GM23338 (cell line): ENCODE measurements around the gene KLRC3. TPM values are rescaled to one million over a fixed set of nuclear protein-coding genes. Genes with fewer than 3 reads are reported as not detected.
"Not testable (repeated sequence)": the region's sequence is repeated elsewhere in the genome, so short reads cannot be mapped to it uniquely, and the experiment has no call there.

ENCODE experiments used
- ATAC-seq: fragments of 200-7000 bp; cut with Tn5 transposase; 3 replicates; pipeline ENCODE4 v1.9.1; 2020
- DNase-seq: peaks from one replicate; pipeline ENCODE4 v3.0.0-alpha.2; 2015; ENCODE audit warnings: low spot score
- H2AFZ ChIP-seq: fragments of 200-600 bp; sonication (generic); 2 replicates; pipeline ENCODE4 v1.8.0; 2016; ENCODE audit warnings: antibody characterized with exemption, mild to moderate bottlenecking, moderate library complexity
- H3F3A ChIP-seq: fragments of 200-600 bp; sonication (generic); replicated peaks from 2 replicates; pipeline ENCODE4 v1.8.0; 2017; ENCODE audit warnings: antibody characterized with exemption, mixed run types, low read depth
- H3K27ac ChIP-seq: fragments of 200-600 bp; sonication (generic); 2 replicates; pipeline ENCODE4 v1.6.1; 2016; ENCODE audit warnings: low read depth
- H3K27me3 ChIP-seq: fragments of 200-600 bp; sonication (generic); 2 replicates; pipeline ENCODE4 v1.8.0; 2016; ENCODE audit warnings: mild to moderate bottlenecking, mixed run types, moderate library complexity; ENCODE audit not compliant: insufficient read depth
- H3K36me3 ChIP-seq: fragments of 200-600 bp; sonication (generic); 2 replicates; pipeline ENCODE4 v1.8.0; 2016; ENCODE audit warnings: mild to moderate bottlenecking; ENCODE audit not compliant: insufficient read depth
- H3K4me1 ChIP-seq: fragments of 200-600 bp; sonication (generic); 2 replicates; pipeline ENCODE4 v1.8.0; 2016; ENCODE audit warnings: mild to moderate bottlenecking, moderate library complexity; ENCODE audit not compliant: insufficient read depth
- H3K4me2 ChIP-seq: fragments of 200-600 bp; sonication (generic); 2 replicates; pipeline ENCODE4 v1.7.1; 2017; ENCODE audit warnings: mixed run types
- H3K4me3 ChIP-seq: fragments of 200-600 bp; sonication (generic); 2 replicates; pipeline ENCODE4 v1.6.1; 2016; ENCODE audit warnings: mixed run types
- H3K79me2 ChIP-seq: fragments of 200-600 bp; sonication (generic); replicated peaks from 2 replicates; pipeline ENCODE4 v1.8.0; 2017; ENCODE audit warnings: mild to moderate bottlenecking; ENCODE audit not compliant: insufficient read depth
- H3K9me2 ChIP-seq: fragments of 200-600 bp; sonication (generic); 2 replicates; pipeline ENCODE4 v1.8.0; 2017; ENCODE audit not compliant: insufficient read depth
- H4K20me1 ChIP-seq: fragments of 200-600 bp; sonication (generic); replicated peaks from 2 replicates; pipeline ENCODE4 v1.8.0; 2017; ENCODE audit warnings: mild to moderate bottlenecking; ENCODE audit not compliant: insufficient read depth
- H3K27ac Mint-ChIP-seq: 2 replicates; pipeline ENCODE4 v1.8.0; 2020; ENCODE audit warnings: inconsistent platforms, mild to moderate bottlenecking, moderate library complexity, mixed read lengths
- H3K27me3 Mint-ChIP-seq: 3 replicates; pipeline ENCODE4 v1.8.0; 2022; ENCODE audit warnings: low read depth, mild to moderate bottlenecking, moderate library complexity, mixed read lengths, inconsistent platforms; ENCODE audit not compliant: insufficient read depth, poor library complexity
- H3K36me3 Mint-ChIP-seq: 3 replicates; pipeline ENCODE4 v1.8.0; 2021; ENCODE audit warnings: low read depth, mild to moderate bottlenecking, inconsistent platforms, moderate library complexity, mixed read lengths
- H3K4me1 Mint-ChIP-seq: 3 replicates; pipeline ENCODE4 v1.8.0; 2020; ENCODE audit warnings: mild to moderate bottlenecking, inconsistent platforms, mixed read lengths
- H3K4me3 Mint-ChIP-seq: 3 replicates; pipeline ENCODE4 v1.8.0; 2021; ENCODE audit warnings: moderate library complexity, mild to moderate bottlenecking, inconsistent platforms, mixed read lengths
- H3K9me3 Mint-ChIP-seq: 3 replicates; pipeline ENCODE4 v1.8.0; 2020; ENCODE audit warnings: moderate library complexity, mild to moderate bottlenecking, inconsistent platforms, mixed read lengths
- CREB1 ChIP-seq: fragments of 250-450 bp; sonication (Bioruptor Pico); IDR thresholded peaks from 2 replicates; pipeline ENCODE4 v1.5.0; 2020; ENCODE audit warnings: low read depth, mild to moderate bottlenecking, moderate library complexity
- EZH2 ChIP-seq: fragments of 200-600 bp; sonication (generic); IDR thresholded peaks from one replicate; pipeline ENCODE4 v1.8.0; 2017; ENCODE audit warnings: antibody characterized with exemption, mild to moderate bottlenecking, low read depth; ENCODE audit not compliant: unreplicated experiment
- EZH2phosphoT487 ChIP-seq: fragments of 200-600 bp; sonication (generic); IDR thresholded peaks from one replicate; pipeline ENCODE4 v1.8.1; 2018; ENCODE audit warnings: antibody characterized with exemption; ENCODE audit not compliant: unreplicated experiment
- JUNB ChIP-seq: IDR thresholded peaks from one replicate; pipeline ENCODE4 v1.6.1; 2016; ENCODE audit warnings: antibody characterized with exemption; ENCODE audit not compliant: unreplicated experiment
- NANOG ChIP-seq: IDR thresholded peaks from 2 replicates; pipeline ENCODE4 v1.6.1; 2016; ENCODE audit warnings: antibody characterized with exemption, borderline replicate concordance
- POLR2AphosphoS5 ChIP-seq: IDR thresholded peaks from 2 replicates; pipeline ENCODE4 v1.6.1; 2016; ENCODE audit warnings: antibody characterized with exemption, low read depth
- STAT1 ChIP-seq: IDR thresholded peaks from one replicate; pipeline ENCODE4 v1.6.1; 2016; ENCODE audit warnings: antibody characterized with exemption; ENCODE audit not compliant: unreplicated experiment
- ZNF114 ChIP-seq: fragments of 250-450 bp; sonication (Bioruptor Pico); IDR thresholded peaks from 2 replicates; pipeline ENCODE4 v1.5.0; 2020; ENCODE audit warnings: mild to moderate bottlenecking, moderate library complexity
- ZNF331 ChIP-seq: fragments of 250-450 bp; sonication (Bioruptor Pico); IDR thresholded peaks from 2 replicates; pipeline ENCODE4 v1.5.0; 2020; ENCODE audit warnings: low read depth, mild to moderate bottlenecking, moderate library complexity
- ZNF462 ChIP-seq: fragments of 250-450 bp; sonication (Bioruptor Pico); IDR thresholded peaks from 2 replicates; pipeline ENCODE4 v1.5.0; 2020; ENCODE audit warnings: mild to moderate bottlenecking, moderate library complexity
- long read RNA-seq: library from polyadenylated mRNA; unstranded; transcript quantifications from one replicate; pipeline ENCODE4 v2.0.0, GENCODE V29; 2020; ENCODE audit not compliant: unreplicated experiment
- polyA plus RNA-seq: library from polyadenylated mRNA; unstranded; fragments of >200 nt; fragmentation: Nextera tagmentation; extraction: Ambion mirVana; gene quantifications from 2 replicates; pipeline ENCODE4 v1.2.1, GENCODE V29; 2016
- total RNA-seq: library from RNA; depleted of rRNA; stranded (reverse); fragments of >200 nt; shearing (Covaris generic); gene quantifications from 2 replicates; pipeline ENCODE4 v1.2.3, GENCODE V29; 2014; rRNA removed
- TF ChIP-seq, protein P1 (sequence below): IDR thresholded peaks from one replicate; pipeline ENCODE4 v1.6.1; 2018; ENCODE audit warnings: antibody characterized with exemption; ENCODE audit not compliant: unreplicated experiment
- TF ChIP-seq, protein P2 (sequence below), 2 experiments: fragments of 200-600 bp in 1 of 2; sonication (generic) in 1 of 2; conservative IDR thresholded peaks; 2 replicates each; pipeline versions ENCODE4 v1.5.1 to v1.6.1; 2016 to 2017; ENCODE audit warnings: antibody characterized with exemption in 2 of 2, low read depth in 2 of 2, mild to moderate bottlenecking in 2 of 2, moderate library complexity in 1 of 2

The KLRC3 gene
- total RNA-seq = not detected in 2 replicates
- polyA plus RNA-seq = not detected in 2 replicates
- long read RNA-seq = 0 reads

DNA sequence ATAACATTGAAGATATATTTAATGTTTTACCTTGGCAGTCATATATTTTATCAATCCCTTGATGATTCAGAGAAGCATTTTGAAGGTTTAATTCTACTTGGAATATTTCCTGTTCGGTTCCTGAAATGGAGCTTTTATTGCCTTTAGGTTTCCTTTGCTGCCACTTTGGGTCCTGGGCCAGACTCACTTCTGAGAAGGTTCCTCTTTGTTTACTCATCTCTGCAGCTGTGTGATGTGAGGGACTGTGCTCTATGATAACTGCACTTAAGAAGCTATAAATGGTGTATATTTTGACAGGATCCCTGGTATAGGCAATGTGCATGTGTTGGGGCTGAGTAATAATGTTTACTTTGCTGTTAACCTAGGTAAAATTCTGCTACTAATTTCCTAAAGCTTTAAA, at the start of gene KLRC3:
Gene KLRC3, minus strand, starts transcription at position 262 of the 400 bp plus-strand sequence. Its CDS starts 45 bp downstream, at position 217.
- not testable (repeated sequence) for H3K4me1 Mint-ChIP-seq, H3K4me2 ChIP-seq, H2AFZ ChIP-seq, H3K36me3 Mint-ChIP-seq, H4K20me1 ChIP-seq, H3K4me1 ChIP-seq, H3K4me3 ChIP-seq, H3F3A ChIP-seq, H3K27ac ChIP-seq, H3K27me3 Mint-ChIP-seq, H3K9me2 ChIP-seq, H3K9me3 Mint-ChIP-seq, H3K27ac Mint-ChIP-seq, ATAC-seq, H3K36me3 ChIP-seq, DNase-seq, H3K27me3 ChIP-seq, H3K4me3 Mint-ChIP-seq, H3K79me2 ChIP-seq

GRCh38 chr12:10469701-10470100, 49.3 kb upstream of the KLRC3 start:
- ATAC-seq = no peak
- no peaks in the 10 kb centered on the region for H4K20me1 ChIP-seq
- no peak overlapping the region for H3K4me3 Mint-ChIP-seq
- H2AFZ ChIP-seq = no peak overlapping the region
- H3K27me3 ChIP-seq = no peaks in the 10 kb centered on the region
- no peak overlapping the region for H3K4me3 ChIP-seq
- H3K4me2 ChIP-seq = no peak overlapping the region
- no peak for DNase-seq
- 0 out of 2 replicates have a peak, but pooled peaks cover 4% of the 10 kb centered on the region for H3K9me2 ChIP-seq
- no peaks in the 10 kb centered on the region for H3F3A ChIP-seq
- H3K27ac ChIP-seq = no peak overlapping the region
- no peaks in the 10 kb centered on the region for H3K4me1 Mint-ChIP-seq
- H3K27me3 Mint-ChIP-seq = no peaks in the 10 kb centered on the region
- no peaks in the 10 kb centered on the region for H3K36me3 ChIP-seq
- no peaks in the 10 kb centered on the region for H3K4me1 ChIP-seq
- H3K79me2 ChIP-seq = no peaks in the 10 kb centered on the region
- no peaks in the 10 kb centered on the region for H3K36me3 Mint-ChIP-seq
- H3K9me3 Mint-ChIP-seq = peaks cover 10% of the 10 kb centered on the region; the same call in 2 of the 3 replicates
- H3K27ac Mint-ChIP-seq = no peak overlapping the region
- TF ChIP-seq JUNB = no peak
- TF ChIP-seq ZNF462 (CRISPR knock-in tag) = no peak
- TF ChIP-seq STAT1 = no peak
- TF ChIP-seq ZNF114 (CRISPR knock-in tag) = no peak
- TF ChIP-seq EZH2phosphoT487 = no peak
- TF ChIP-seq ZNF331 (CRISPR knock-in tag) = no peak
- TF ChIP-seq EZH2 = no peak
- TF ChIP-seq, protein P1, sequence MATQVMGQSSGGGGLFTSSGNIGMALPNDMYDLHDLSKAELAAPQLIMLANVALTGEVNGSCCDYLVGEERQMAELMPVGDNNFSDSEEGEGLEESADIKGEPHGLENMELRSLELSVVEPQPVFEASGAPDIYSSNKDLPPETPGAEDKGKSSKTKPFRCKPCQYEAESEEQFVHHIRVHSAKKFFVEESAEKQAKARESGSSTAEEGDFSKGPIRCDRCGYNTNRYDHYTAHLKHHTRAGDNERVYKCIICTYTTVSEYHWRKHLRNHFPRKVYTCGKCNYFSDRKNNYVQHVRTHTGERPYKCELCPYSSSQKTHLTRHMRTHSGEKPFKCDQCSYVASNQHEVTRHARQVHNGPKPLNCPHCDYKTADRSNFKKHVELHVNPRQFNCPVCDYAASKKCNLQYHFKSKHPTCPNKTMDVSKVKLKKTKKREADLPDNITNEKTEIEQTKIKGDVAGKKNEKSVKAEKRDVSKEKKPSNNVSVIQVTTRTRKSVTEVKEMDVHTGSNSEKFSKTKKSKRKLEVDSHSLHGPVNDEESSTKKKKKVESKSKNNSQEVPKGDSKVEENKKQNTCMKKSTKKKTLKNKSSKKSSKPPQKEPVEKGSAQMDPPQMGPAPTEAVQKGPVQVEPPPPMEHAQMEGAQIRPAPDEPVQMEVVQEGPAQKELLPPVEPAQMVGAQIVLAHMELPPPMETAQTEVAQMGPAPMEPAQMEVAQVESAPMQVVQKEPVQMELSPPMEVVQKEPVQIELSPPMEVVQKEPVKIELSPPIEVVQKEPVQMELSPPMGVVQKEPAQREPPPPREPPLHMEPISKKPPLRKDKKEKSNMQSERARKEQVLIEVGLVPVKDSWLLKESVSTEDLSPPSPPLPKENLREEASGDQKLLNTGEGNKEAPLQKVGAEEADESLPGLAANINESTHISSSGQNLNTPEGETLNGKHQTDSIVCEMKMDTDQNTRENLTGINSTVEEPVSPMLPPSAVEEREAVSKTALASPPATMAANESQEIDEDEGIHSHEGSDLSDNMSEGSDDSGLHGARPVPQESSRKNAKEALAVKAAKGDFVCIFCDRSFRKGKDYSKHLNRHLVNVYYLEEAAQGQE = no peak
- TF ChIP-seq POLR2AphosphoS5 = no peak
- TF ChIP-seq NANOG = no peak
- TF ChIP-seq, protein P2, sequence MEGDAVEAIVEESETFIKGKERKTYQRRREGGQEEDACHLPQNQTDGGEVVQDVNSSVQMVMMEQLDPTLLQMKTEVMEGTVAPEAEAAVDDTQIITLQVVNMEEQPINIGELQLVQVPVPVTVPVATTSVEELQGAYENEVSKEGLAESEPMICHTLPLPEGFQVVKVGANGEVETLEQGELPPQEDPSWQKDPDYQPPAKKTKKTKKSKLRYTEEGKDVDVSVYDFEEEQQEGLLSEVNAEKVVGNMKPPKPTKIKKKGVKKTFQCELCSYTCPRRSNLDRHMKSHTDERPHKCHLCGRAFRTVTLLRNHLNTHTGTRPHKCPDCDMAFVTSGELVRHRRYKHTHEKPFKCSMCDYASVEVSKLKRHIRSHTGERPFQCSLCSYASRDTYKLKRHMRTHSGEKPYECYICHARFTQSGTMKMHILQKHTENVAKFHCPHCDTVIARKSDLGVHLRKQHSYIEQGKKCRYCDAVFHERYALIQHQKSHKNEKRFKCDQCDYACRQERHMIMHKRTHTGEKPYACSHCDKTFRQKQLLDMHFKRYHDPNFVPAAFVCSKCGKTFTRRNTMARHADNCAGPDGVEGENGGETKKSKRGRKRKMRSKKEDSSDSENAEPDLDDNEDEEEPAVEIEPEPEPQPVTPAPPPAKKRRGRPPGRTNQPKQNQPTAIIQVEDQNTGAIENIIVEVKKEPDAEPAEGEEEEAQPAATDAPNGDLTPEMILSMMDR (conservative IDR thresholded peaks at IDR 0.05; ENCODE audit: low read depth in 2 of 2) = no peak
- TF ChIP-seq CREB1 (CRISPR knock-in tag) = no peak
